Astrocyte of the cerebellum (primary cell): ENCODE results near the gene ACSL4.

Experiments used
- DNase-seq: peaks from one replicate; pipeline ENCODE4 v3.0.0-alpha.2; 2011; ENCODE audit warnings: low read depth
- H3K4me3 ChIP-seq: 2 replicates; pipeline ENCODE4 v1.5.1; 2011; ENCODE audit warnings: mild to moderate bottlenecking, low read depth, low read length, moderate library complexity
- in situ Hi-C: cut with HindIII; loops from 2 replicates; pipeline ENCODE4 v1.10.0; 2017; ENCODE audit warnings: low sequenced_read_pairs
- TF ChIP-seq, protein P1 (sequence below): IDR thresholded peaks from 2 replicates; pipeline ENCODE4 v1.5.1; 2012; ENCODE audit warnings: low read length, low read depth, moderate library complexity, mild to moderate bottlenecking; ENCODE audit errors: missing control alignments

Gene ACSL4

DNA sequence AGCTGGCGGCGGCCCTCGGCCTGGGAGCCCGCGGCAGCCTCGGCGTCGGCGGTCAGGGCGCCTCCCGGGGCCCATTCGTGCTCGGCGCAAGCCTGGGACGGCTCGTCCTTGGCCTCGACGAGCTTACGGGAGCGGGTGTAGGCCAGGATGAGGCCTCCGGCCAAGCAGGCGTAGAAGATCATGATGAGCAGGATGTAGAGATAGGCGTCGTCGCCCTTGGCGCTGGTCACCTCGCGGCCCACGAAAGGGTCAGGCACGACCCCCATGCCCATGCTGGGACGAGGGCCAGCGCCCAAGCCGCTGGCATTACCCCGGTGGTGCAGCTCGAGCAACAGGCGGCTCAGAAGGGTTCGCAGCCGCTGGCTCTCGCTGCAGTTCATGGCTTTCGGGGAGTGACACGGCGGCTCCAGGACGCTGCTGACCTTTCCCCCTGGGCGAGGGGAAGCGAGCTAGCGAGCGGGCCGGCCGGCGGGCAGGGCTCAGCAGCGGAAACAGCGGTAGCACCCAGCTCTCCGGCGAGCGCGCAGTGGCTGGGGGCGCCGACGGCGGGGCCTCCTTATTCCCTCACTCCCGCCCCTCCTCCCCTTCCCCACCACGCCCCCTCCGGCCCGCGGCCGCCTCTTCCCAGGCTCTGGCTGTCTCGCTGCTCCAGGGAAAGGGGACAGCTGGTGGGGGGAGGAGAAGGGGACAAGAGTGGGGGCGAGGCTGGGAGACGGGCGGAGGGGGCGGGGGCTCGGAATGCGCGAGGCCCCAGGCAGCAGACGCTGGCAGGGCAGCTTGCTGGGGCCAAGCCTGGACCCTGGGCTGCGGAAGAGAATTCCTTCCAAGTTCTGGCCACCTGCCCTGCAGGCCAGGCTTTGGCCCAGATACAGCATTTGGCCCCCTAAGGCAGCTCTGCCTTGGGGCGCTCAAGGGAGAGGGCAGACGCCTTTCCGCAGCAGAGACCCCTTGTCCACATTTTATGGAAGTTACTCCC is 108.1 kb downstream of the ACSL4 start, which contains the start of gene KCNE5:
TSS of gene KCNE5 (minus strand) at position 532 of the 976 bp plus-strand sequence. CDS start at position 380, 152 bp downstream.
- peak within 1 kb of the TSS; percentile 27 for H3K4me3 ChIP-seq
- TF ChIP-seq, protein P1, sequence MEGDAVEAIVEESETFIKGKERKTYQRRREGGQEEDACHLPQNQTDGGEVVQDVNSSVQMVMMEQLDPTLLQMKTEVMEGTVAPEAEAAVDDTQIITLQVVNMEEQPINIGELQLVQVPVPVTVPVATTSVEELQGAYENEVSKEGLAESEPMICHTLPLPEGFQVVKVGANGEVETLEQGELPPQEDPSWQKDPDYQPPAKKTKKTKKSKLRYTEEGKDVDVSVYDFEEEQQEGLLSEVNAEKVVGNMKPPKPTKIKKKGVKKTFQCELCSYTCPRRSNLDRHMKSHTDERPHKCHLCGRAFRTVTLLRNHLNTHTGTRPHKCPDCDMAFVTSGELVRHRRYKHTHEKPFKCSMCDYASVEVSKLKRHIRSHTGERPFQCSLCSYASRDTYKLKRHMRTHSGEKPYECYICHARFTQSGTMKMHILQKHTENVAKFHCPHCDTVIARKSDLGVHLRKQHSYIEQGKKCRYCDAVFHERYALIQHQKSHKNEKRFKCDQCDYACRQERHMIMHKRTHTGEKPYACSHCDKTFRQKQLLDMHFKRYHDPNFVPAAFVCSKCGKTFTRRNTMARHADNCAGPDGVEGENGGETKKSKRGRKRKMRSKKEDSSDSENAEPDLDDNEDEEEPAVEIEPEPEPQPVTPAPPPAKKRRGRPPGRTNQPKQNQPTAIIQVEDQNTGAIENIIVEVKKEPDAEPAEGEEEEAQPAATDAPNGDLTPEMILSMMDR: no peak
- in situ Hi-C loops: no loop called here
- DNase-seq: no peak

DNA sequence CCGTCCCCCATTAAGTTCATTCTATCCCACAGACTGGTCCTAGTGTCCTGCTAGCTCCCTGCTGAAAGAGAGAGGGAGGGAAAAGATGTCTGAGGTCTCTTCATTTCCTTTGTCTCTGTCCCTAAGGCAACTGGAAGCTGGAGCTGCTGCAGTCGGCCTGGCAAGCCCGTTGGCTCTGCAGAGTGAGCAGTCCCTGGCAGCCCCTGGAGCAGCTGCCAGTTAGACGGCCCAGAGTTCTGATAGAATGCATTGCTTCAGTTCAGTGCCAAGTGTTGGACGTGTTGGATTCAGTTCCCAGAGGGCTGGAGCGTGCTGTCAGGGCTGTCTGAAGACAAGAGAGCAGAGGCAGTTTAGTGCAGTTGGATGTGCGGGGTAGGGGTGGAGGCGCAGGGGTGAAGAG is 109.1 kb downstream of the ACSL4 start:
- in situ Hi-C loops: no loop called here
- TF ChIP-seq, protein P1: no peak
- no peak for DNase-seq
- no peak overlapping the region for H3K4me3 ChIP-seq

DNA sequence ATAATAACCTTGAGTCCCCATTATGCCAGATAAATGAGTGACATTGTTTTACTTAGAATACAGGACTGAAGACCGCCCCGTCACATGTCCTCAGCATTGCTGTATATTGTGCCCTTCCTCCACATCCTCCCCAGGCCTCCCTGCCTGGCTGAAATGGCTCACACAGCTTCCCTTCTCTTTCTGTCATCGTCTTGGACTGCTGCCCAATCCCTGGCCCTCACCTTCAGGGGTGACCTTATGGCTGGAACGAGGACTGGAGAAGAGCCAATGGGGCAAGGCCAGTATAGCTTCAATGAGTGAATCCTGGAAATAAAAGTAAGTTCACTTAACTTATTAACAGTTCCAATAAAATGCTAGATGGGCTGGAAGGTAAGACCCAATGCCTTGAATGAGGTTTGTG is 110.8 kb downstream of the ACSL4 start:
- in situ Hi-C loops: no loop called here
- TF ChIP-seq, protein P1: no peak
- DNase-seq: no peak
- no peak overlapping the region for H3K4me3 ChIP-seq

DNA sequence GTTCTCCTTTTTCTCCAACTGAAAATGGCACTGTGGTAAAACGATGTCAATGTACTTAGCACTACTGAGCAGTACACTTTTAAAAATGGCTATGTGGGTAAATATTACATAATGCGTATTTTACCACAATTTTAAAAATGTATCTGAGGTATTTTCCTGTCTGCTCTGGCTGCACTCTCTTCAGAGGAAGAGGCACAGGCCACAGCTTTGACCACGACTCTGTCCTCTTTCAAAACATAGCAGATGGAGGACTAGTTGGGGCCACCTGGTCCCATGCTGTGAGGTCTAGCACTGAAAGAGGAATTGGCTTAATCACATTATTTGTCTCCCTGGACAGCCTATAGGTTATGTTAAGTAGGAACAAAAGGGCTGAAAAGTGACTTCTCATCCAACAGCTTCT is 113.3 kb downstream of the ACSL4 start:
- in situ Hi-C loops: no loop called here
- TF ChIP-seq, protein P1: no peak
- DNase-seq: no peak
- H3K4me3 ChIP-seq: no peak overlapping the region

DNA sequence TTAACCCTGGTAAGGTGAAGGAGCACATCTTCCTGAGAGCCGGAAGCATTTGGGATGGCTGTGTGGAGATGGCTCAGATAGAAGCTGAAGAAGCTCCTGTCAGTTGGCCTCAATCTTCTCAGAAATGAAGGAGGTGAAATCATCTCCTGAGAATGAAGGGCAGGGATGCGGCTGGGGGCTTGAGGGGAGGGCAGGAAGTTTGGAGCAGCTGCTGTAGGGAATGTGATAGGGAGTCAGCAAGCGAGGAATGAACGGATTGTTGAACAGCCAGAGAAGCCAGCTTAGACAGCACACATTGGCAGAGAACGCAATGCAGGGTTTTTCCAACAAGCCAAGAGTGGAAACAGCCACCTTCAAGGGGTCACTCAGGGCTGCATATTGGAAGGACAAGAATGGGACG is 118.1 kb downstream of the ACSL4 start:
- TF ChIP-seq, protein P1: no peak
- in situ Hi-C loops: no loop called here
- no peak for DNase-seq
- no peak overlapping the region for H3K4me3 ChIP-seq

DNA sequence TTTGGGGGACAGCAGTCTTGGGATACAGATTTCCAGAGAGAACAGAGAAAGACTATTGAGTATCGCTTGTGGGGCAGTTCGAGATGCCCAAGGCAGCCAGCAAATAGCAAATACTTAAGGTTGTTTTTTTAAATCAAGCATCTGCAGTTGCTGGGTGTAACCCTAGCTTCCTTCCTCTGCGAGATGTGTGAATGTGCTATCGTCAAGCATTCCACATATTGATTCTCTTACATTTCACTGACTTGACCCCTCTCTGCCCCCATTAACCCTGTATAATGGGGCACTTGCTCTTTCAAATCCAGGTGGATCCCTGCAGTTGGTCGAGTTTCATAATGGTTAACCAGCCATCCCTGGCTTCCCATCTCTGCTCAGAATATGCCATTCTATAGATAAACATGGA is 131.6 kb downstream of the ACSL4 start:
- in situ Hi-C loops: no loop called here
- DNase-seq: no peak
- no peak overlapping the region for H3K4me3 ChIP-seq
- TF ChIP-seq, protein P1: no peak
